ENCODE measurements around the gene CCNI2.

CCNI2 gene

GRCh38 chr5:132725745-132726144 is 21.5 kb upstream of the CCNI2 start:
- Histone ChIP-seq H3K27me3 (no peaks in the 10 kb centered on the region), H3K4me1 (no peaks in the 10 kb centered on the region), H3K36me3 (peaks cover 5 to 10% (median 8%) of the 10 kb centered on the region in 3 donors), H3K4me3 (no peak overlapping the region), H3K9me3 (no peaks in the 10 kb centered on the region), H3K27ac (no peak overlapping the region)
- intact Hi-C loops (cut with DNase I; ENCODE audit: low total_unique reads): no loop called here
- no peak for TF ChIP-seq CTCF (IDR thresholded peaks at IDR 0.05)
- no peak for DNase-seq

- H3K27me3 ChIP-seq: no peaks in the 10 kb centered on the region
- H3K9me3 ChIP-seq: no peaks in the 10 kb centered on the region
- H3K4me1 ChIP-seq: no peaks in the 10 kb centered on the region
- no peak overlapping the region for H3K27ac ChIP-seq
- H3K4me3 ChIP-seq: no peak overlapping the region
- intact Hi-C loops (cut with DNase I; ENCODE audit: low total_unique reads): no loop called here
- peaks cover 10 to 15% (median 10%) of the 10 kb centered on the region in 3 donors for H3K36me3 ChIP-seq
- DNase-seq: no peak
- TF ChIP-seq CTCF (IDR thresholded peaks at IDR 0.05): no peak
Observed at GRCh38 chr5:132729896-132730295, 17.3 kb upstream of the CCNI2 start.

- Histone ChIP-seq H3K4me1 (peaks cover 0 to 9% (median 6%) of the 10 kb centered on the region in 4 donors), H3K27ac (no peak overlapping the region), H3K36me3 (peaks cover 0 to 15% (median 5%) of the 10 kb centered on the region in 3 donors), H3K4me3 (no peak overlapping the region), H3K27me3 (no peaks in the 10 kb centered on the region), H3K9me3 (no peaks in the 10 kb centered on the region)
- intact Hi-C loops (cut with DNase I; ENCODE audit: low total_unique reads): no loop called here
- no peak for TF ChIP-seq CTCF (IDR thresholded peaks at IDR 0.05)
- DNase-seq: no peak
Observed at GRCh38 chr5:132733499-132734148, 13.6 kb upstream of the CCNI2 start.

- Histone ChIP-seq H3K4me3 (no peak overlapping the region), H3K9me3 (no peaks in the 10 kb centered on the region), H3K27me3 (no peaks in the 10 kb centered on the region), H3K36me3 (peaks cover 0 to 15% (median 5%) of the 10 kb centered on the region in 3 donors), H3K4me1 (peaks cover 0 to 9% (median 6%) of the 10 kb centered on the region in 4 donors), H3K27ac (no peak overlapping the region)
- TF ChIP-seq CTCF (IDR thresholded peaks at IDR 0.05): no peak
- DNase-seq: no peak
- intact Hi-C loops (cut with DNase I; ENCODE audit: low total_unique reads): no loop called here
Observed at GRCh38 chr5:132734687-132735086, 12.5 kb upstream of the CCNI2 start.

- peak; percentile 94 to 96 for DNase-seq
- Histone ChIP-seq H3K36me3 (peaks cover 0 to 5% (median 5%) of the 10 kb centered on the region in 3 donors), H3K9me3 (no peaks in the 10 kb centered on the region), H3K4me1 (peaks cover 0 to 9% (median 6%) of the 10 kb centered on the region in 4 donors), H3K27ac (peak within 1 kb of the TSS; percentile 68 to 70), H3K27me3 (peaks cover 0 to 2% of the 10 kb centered on the region in 2 donors), H3K4me3 (peak within 1 kb of the TSS; percentile 86 to 94)
- TF ChIP-seq CTCF (IDR thresholded peaks at IDR 0.05): peak; percentile 35 to 49
- intact Hi-C loops (cut with DNase I; ENCODE audit: low total_unique reads): no loop called here
Observed at GRCh38 chr5:132736853-132737833, 10.1 kb upstream of the CCNI2 start, which contains the start of gene KIF3A. KIF3A (minus strand) TSS chr5:132737546; CDS start chr5:132737419, 127 bp downstream.

All from tibial artery (tissue), 4 donors.